ENCODE results near the gene EVX2. TPM values are rescaled to one million over a fixed set of nuclear protein-coding genes. Genes with fewer than 3 reads are reported as not detected.

EVX2 gene
- total RNA-seq, 1 donor from 2014 or later = 0.10 TPM

DNA sequence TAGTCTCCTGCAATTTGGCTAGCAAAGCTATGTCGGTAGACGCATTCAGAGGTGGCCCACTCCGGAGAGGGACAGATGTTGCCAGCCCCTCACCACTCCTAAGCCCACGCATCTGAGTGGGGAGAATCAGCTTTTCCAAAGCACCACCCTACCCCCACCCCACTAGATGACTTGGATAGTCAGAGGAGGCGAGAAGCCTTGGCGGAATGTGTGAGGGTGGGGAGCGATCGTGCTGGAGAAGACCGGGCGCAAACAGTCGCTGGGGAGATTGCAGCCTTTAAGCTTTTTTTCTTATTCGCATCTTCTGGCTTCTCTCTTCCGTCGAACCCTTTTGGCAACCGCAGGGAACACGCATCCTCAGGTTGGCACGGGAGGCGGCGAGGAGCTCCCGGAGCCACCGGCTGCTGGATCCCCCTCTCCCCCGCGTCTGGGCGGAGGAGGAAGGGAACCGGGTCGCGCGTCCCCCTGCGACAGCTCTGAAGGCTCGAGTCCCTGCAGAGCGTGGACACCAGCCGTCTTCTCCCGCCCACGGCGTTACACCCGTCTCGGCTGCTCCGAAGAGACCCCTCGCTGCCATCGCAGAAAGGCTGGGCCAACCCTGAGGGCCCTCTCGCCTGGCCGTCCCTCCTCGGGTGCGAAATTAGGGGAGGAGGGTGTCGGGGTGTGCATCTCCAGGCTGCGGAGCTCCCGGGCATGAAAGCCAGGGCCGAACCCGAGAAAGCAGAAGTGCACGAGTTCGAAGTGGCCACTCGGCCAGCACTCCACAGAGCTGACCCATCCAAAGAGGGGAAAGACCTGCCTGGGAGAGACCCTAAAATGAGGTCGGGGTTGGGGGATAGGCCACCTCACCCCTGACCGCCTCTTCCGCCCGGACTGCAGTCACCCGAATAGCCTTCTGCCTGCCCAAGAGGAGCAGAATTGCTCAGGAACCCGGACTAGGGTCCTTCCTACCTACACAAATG lies 12.2 kb downstream of the EVX2 start:
- no peak for DNase-seq (ENCODE audit: extremely low spot score, unreplicated experiment)
- TF ChIP-seq, protein P1, sequence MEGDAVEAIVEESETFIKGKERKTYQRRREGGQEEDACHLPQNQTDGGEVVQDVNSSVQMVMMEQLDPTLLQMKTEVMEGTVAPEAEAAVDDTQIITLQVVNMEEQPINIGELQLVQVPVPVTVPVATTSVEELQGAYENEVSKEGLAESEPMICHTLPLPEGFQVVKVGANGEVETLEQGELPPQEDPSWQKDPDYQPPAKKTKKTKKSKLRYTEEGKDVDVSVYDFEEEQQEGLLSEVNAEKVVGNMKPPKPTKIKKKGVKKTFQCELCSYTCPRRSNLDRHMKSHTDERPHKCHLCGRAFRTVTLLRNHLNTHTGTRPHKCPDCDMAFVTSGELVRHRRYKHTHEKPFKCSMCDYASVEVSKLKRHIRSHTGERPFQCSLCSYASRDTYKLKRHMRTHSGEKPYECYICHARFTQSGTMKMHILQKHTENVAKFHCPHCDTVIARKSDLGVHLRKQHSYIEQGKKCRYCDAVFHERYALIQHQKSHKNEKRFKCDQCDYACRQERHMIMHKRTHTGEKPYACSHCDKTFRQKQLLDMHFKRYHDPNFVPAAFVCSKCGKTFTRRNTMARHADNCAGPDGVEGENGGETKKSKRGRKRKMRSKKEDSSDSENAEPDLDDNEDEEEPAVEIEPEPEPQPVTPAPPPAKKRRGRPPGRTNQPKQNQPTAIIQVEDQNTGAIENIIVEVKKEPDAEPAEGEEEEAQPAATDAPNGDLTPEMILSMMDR (conservative IDR thresholded peaks at IDR 0.05) = no peak
- H3K9me3 Mint-ChIP-seq = no peaks in the 10 kb centered on the region
- H3K4me3 Mint-ChIP-seq = no peak overlapping the region
- peaks cover 100% of the 10 kb centered on the region for H3K27me3 Mint-ChIP-seq
- H3K4me1 Mint-ChIP-seq (ENCODE audit: unreplicated experiment) = no peaks in the 10 kb centered on the region
- no peaks in the 10 kb centered on the region for H3K36me3 Mint-ChIP-seq
- no peak overlapping the region for H3K27ac Mint-ChIP-seq

DNA sequence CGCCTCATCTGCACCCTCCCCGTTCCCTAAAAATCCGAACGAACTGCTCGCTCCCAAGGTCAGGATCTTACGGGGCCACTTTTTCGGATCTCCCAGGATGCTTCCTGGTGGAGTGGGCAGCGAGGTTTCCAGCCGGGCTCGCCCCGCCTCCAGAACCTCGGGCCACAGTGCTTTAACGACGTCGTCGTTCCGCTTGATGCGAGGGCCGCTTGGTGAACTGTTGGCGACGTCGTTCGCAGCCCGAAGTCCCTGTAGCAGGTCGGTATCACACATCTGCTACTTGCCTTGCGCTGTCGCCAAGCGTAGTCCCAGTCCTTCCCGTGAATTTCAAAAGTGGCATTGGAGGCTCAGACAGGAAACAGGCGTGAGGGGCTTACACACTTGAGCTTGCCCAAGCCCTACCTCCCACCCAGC lies 15.3 kb downstream of the EVX2 start:
- Mint-ChIP-seq H3K9me3 (no peaks in the 10 kb centered on the region), H3K36me3 (no peaks in the 10 kb centered on the region), H3K27me3 (peaks cover 98% of the 10 kb centered on the region), H3K4me1 (ENCODE audit: unreplicated experiment) (no peaks in the 10 kb centered on the region), H3K27ac (no peak overlapping the region), H3K4me3 (peak overlapping the region; percentile 21)
- TF ChIP-seq, protein P1 (conservative IDR thresholded peaks at IDR 0.05) = no peak
- no peak for DNase-seq (ENCODE audit: extremely low spot score, unreplicated experiment)

DNA sequence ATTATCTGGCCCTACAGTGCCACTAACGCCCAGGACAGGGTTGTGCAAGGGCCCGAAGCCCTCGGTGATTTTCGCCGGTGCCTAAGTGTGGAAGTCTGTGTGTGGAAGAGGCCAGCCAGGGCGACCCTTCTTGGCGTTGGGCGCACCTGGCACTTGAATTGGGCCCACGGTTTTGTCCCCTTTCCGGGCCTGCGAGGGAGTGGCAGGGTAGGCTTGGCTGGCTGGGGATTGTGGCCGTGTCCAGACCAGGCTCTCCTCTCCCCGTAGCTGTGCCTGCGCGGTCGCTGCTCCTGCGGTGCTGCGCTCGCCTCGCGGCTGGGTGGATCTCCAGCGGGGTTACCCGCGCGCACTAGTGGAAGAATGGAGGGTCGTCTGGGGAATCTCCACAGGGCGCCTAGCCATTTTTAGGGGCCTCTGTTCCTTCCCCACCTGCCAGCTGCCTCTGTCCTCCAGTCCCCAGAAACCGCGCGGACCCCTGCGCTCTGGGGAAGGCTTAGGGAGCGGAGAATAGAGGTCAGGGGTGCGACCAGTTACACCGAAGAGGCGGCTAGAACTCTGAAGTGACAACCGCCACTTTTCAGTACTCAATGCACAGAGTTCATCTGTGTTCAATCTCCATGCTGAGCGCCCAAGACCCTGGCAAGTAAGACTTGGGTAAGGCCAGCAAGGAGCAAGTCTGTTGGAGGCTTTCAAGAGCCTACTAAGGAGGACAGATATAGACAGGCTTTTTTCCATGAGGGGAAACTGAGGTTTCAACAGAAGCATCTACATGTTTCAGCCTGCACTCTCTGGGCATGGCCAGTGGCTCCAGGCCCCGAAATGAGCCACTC lies 16.0 kb downstream of the EVX2 start:
- Mint-ChIP-seq H3K36me3 (no peaks in the 10 kb centered on the region), H3K4me1 (ENCODE audit: unreplicated experiment) (no peaks in the 10 kb centered on the region), H3K4me3 (peak overlapping the region; percentile 63), H3K9me3 (no peaks in the 10 kb centered on the region), H3K27me3 (peaks cover 97% of the 10 kb centered on the region), H3K27ac (no peak overlapping the region)
- TF ChIP-seq, protein P1 (conservative IDR thresholded peaks at IDR 0.05) = no peak
- DNase-seq (ENCODE audit: extremely low spot score, unreplicated experiment) = no peak

DNA sequence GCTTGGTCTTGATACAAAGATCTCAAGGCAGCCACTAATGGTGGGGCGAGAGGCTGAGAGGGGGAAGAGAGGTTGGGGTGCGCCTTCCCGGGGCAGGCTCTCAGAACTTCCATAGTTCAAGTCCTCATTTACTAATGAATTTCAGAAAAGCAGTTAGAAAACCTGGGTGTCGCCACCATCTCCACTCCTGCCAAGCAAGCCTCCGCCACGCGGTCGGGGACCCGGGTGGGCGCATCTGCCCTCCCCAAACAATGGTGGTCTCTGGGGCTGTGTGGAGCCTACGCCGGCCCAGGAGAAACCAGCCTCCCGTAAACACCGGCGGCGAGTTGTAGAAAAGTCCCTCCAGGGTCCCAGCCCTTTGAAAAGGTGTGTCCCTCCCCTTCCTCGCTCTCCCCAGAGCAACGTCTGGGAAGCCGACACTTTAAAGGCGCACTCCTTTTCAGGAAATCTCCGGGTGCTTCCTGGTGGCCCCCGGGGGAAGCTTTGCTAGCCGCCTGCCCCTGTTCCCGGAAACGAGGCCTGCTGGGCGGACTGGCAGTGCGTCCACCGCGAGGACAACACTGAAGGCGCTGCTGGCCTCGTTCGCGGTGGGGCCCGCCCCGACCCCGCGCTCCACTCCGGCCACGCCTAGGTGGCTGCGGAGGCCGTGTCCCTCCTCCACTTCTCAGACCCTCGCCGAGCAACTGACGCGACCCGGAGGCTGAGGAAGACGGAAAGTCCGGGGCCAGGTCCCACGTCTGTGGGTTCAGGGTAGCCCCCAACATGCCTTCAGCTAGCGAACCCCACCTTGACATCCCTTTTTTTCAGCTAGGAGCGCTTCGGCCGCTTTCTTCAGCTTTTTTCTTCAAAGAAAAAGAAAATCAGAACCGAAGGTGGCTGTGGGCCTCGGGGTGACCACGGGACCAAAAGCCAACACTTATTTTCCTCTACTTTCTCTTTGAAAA lies 16.8 kb downstream of the EVX2 start:
- H3K27me3 Mint-ChIP-seq = peaks cover 97% of the 10 kb centered on the region
- H3K36me3 Mint-ChIP-seq = no peaks in the 10 kb centered on the region
- H3K4me1 Mint-ChIP-seq (ENCODE audit: unreplicated experiment) = no peaks in the 10 kb centered on the region
- H3K4me3 Mint-ChIP-seq = peak overlapping the region; percentile 63
- no peak for DNase-seq (ENCODE audit: extremely low spot score, unreplicated experiment)
- TF ChIP-seq, protein P1 (conservative IDR thresholded peaks at IDR 0.05) = no peak
- H3K9me3 Mint-ChIP-seq = no peaks in the 10 kb centered on the region
- no peak overlapping the region for H3K27ac Mint-ChIP-seq

DNA sequence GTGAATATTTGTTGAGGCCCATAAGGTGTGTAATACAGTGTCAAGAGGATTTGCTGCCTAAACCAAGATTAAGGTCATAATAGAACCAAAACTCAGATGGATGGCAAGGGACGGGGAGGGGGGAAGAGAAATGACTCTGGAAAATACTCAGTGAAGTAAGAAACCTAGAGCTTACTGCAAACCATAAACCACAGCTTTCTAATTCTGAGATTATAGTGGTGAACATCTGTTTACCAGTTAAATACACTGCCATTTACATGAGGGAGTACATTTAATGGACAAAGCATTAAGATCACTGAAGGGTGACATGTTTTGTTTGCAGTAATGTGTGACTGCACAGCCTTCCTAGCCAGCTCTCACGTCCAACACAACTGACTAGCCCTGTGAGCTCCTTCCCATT lies 19.8 kb downstream of the EVX2 start:
- DNase-seq (ENCODE audit: extremely low spot score, unreplicated experiment) = no peak
- H3K9me3 Mint-ChIP-seq = no peaks in the 10 kb centered on the region
- TF ChIP-seq, protein P1 (conservative IDR thresholded peaks at IDR 0.05) = no peak
- H3K4me3 Mint-ChIP-seq = no peak overlapping the region
- H3K4me1 Mint-ChIP-seq (ENCODE audit: unreplicated experiment) = no peaks in the 10 kb centered on the region
- H3K27me3 Mint-ChIP-seq = peaks cover 86% of the 10 kb centered on the region
- H3K36me3 Mint-ChIP-seq = no peaks in the 10 kb centered on the region
- no peak overlapping the region for H3K27ac Mint-ChIP-seq
